K562 (cell line): ENCODE results near the gene ATRIP. TPM values are rescaled to one million over a fixed set of nuclear protein-coding genes. Genes with fewer than 3 reads are reported as not detected.
A peak's percentile ranks its signal among the peaks of the same experiment; 100 is the strongest.

Experiments used
- ATAC-seq: fragments of 200-7000 bp; cut with Tn5 transposase; 3 replicates; pipeline ENCODE4 v1.9.1; 2020; ENCODE audit warnings: moderate library complexity
- BruUV-seq: library from RNA; stranded (reverse); fragments of 400-500 nt; replicated peaks from 2 replicates; lab custom pipeline; 2021; lab: Mats Ljungman, UMichigan
- CTCF ChIA-PET: fragments of 300-600 bp; formaldehyde crosslinking; extraction: SDS; loops from one replicate; lab custom pipeline; 2021; ENCODE audit warnings: low intra/inter-chr PET ratio; lab: Yijun Ruan, JAX
- POLR2A ChIA-PET: fragments of 300-600, 350-650 bp; sonication (Branson Sonifier 250); formaldehyde crosslinking; extraction: SDS; loops from one replicate; lab custom pipeline; 2021; ENCODE audit warnings: antibody characterized with exemption, inconsistent platforms; lab: Yijun Ruan, JAX
- DNase-seq, 4 experiments: peaks; one replicate each; pipeline versions ENCODE4 v3.0.0 to v3.0.0-alpha.2; 2011 to 2018; ENCODE audit warnings: low spot score in 3 of 4, mixed read lengths in 3 of 4; ENCODE audit errors: extremely low read depth in 1 of 4
- FAIRE-seq: peaks from 2 replicates; lab custom pipeline; 2011; peaks lifted over from hg19 to GRCh38; lab: Jason Lieb, UNC
- H2AFZ ChIP-seq: 2 replicates; pipeline ENCODE4 v1.6.0; 2011; ENCODE audit warnings: low read depth, low read length, control low read depth, inconsistent platforms
- H3K27ac ChIP-seq: fragments of 200-600 bp; 3 replicates; pipeline ENCODE4 v1.8.0; 2011; ENCODE audit warnings: low read depth, mild to moderate bottlenecking, control low read depth, inconsistent platforms, low read length, moderate library complexity, mixed read lengths; ENCODE audit errors: extremely low read depth
- H3K27me3 ChIP-seq, 2 experiments: fragments of 300-600 bp in 1 of 2; 2 replicates in 1 of 2; 3 replicates in 1 of 2; pipeline versions ENCODE4 v1.6.0 to v1.8.0; 2011; ENCODE audit warnings: inconsistent platforms in 2 of 2, low read length in 2 of 2, mild to moderate bottlenecking in 1 of 2, mixed read lengths in 1 of 2, moderate library complexity in 1 of 2; ENCODE audit not compliant: control insufficient read depth in 2 of 2, insufficient read depth in 2 of 2
- H3K36me3 ChIP-seq: fragments of 300-600 bp; 3 replicates; pipeline ENCODE4 v1.8.0; 2011; ENCODE audit warnings: mild to moderate bottlenecking, low read length, inconsistent platforms; ENCODE audit not compliant: control insufficient read depth, insufficient read depth
- H3K4me1 ChIP-seq, 2 experiments: fragments of 200-600 bp in 1 of 2; replicated peaks in 1 of 2; 2 replicates in 1 of 2; 3 replicates in 1 of 2; pipeline versions ENCODE4 v1.5.1 to v1.8.0; 2011; ENCODE audit warnings: inconsistent platforms in 2 of 2, low read length in 2 of 2, mild to moderate bottlenecking in 1 of 2, mixed read lengths in 1 of 2, moderate library complexity in 1 of 2; ENCODE audit not compliant: control insufficient read depth in 2 of 2, insufficient read depth in 2 of 2
- H3K4me2 ChIP-seq: 2 replicates; pipeline ENCODE4 v1.6.1; 2011; ENCODE audit warnings: low read length, control low read depth, inconsistent platforms, mixed read lengths; ENCODE audit not compliant: insufficient read depth
- H3K4me3 ChIP-seq: fragments of 200-600 bp; sonication (generic), shearing (Covaris generic); 2 replicates; pipeline ENCODE4 v1.5.1; 2016; ENCODE audit warnings: control low read depth, inconsistent platforms
- H3K79me2 ChIP-seq: fragments of 200-600 bp; 3 replicates; pipeline ENCODE4 v1.8.0; 2011; ENCODE audit warnings: low read length, inconsistent platforms; ENCODE audit not compliant: control insufficient read depth, insufficient read depth
- H3K9ac ChIP-seq, 2 experiments: 2 replicates each; pipeline versions ENCODE4 v1.6.0 to v1.6.1; 2011; ENCODE audit warnings: low read depth in 2 of 2, low read length in 2 of 2, control low read depth in 1 of 2, inconsistent platforms in 1 of 2, mild to moderate bottlenecking in 1 of 2, mixed read lengths in 1 of 2; ENCODE audit not compliant: insufficient read depth in 1 of 2
- H3K9me1 ChIP-seq: one replicate; pipeline ENCODE4 v1.6.0; 2011; ENCODE audit warnings: inconsistent platforms, mild to moderate bottlenecking, low read length, moderate library complexity; ENCODE audit not compliant: control insufficient read depth, insufficient read depth
- H3K9me3 ChIP-seq: replicated peaks from 2 replicates; pipeline ENCODE4 v1.5.1; 2011; ENCODE audit warnings: low read depth, low read length, inconsistent platforms; ENCODE audit not compliant: control insufficient read depth, insufficient read depth
- H4K20me1 ChIP-seq: replicated peaks from 2 replicates; pipeline ENCODE4 v1.6.1; 2011; ENCODE audit warnings: low read length, inconsistent platforms, mixed read lengths; ENCODE audit not compliant: control insufficient read depth, insufficient read depth
- LARP7 ChIP-seq: fragments of 450-650 bp; IDR thresholded peaks from 2 replicates; pipeline ENCODE4 v1.6.1; 2016
- MYNN ChIP-seq, 2 experiments: sonication (generic); formaldehyde crosslinking in 1 of 2; IDR thresholded peaks; 2 replicates each; pipeline versions ENCODE4 v1.5.0 to v1.6.1; 2016 to 2020; ENCODE audit warnings: antibody characterized with exemption in 1 of 2, missing genetic modification reagents in 1 of 2
- NFRKB ChIP-seq: fragments of 450-650 bp; IDR thresholded peaks from 2 replicates; pipeline ENCODE4 v1.6.1; 2016; ENCODE audit warnings: low read depth
- NR2C2 ChIP-seq, 2 experiments: fragments of 200-800 bp in 1 of 2; sonication (Bioruptor generic) in 1 of 2; sonication (generic) in 1 of 2; formaldehyde crosslinking in 1 of 2; IDR thresholded peaks; 2 replicates each; pipeline versions ENCODE4 v1.6.1 to v1.8.0; 2016 to 2022; ENCODE audit warnings: mild to moderate bottlenecking in 1 of 2, missing compliant biosample characterization in 1 of 2, missing genetic modification characterization in 1 of 2, missing genetic modification reagents in 1 of 2
- TBP ChIP-seq: optimal IDR thresholded peaks from 2 replicates; pipeline ENCODE3; 2011; ENCODE audit warnings: low read depth, low read length, improper control_type of control experiment
- ZNF143 ChIP-seq: sonication (generic); formaldehyde crosslinking; IDR thresholded peaks from 2 replicates; pipeline ENCODE4 v1.9.0; 2022; ENCODE audit warnings: mild to moderate bottlenecking, missing genetic modification reagents
- ZNF197 ChIP-seq: fragments of 200-800 bp; sonication (Bioruptor generic); IDR thresholded peaks from 2 replicates; pipeline ENCODE4 v1.6.1; 2016; ENCODE audit warnings: low read depth, missing genetic modification characterization, missing compliant biosample characterization
- ZNF644 ChIP-seq: fragments of 200-800 bp; sonication (Bioruptor generic); IDR thresholded peaks from 2 replicates; pipeline ENCODE4 v1.6.1; 2016; ENCODE audit warnings: low read depth, missing genetic modification characterization, missing compliant biosample characterization
- WGBS: fragments of 100-300 bp; shearing (Covaris generic); methylation state at CpG from one replicate; pipeline ENCODE4 v1.1.6; 2016; ENCODE audit warnings: low coverage, mixed read lengths; ENCODE audit not compliant: insufficient coverage; ENCODE audit errors: missing lambda C conversion rate; 5-methylcytosine and 5-hydroxymethylcytosine counted together
- in situ Hi-C: fragments of 300-500 bp; cut with MboI; formaldehyde crosslinking; loops from 4 replicates; pipeline ENCODE4 v1.15.0; 2018; ENCODE audit warnings: inconsistent platforms, mixed read lengths
- intact Hi-C: fragments of 100-400 bp; cut with micrococcal nuclease; formaldehyde crosslinking; loops from 2 replicates; pipeline ENCODE4 v1.14.2; 2022
- polyA plus RNA-seq, 8 experiments: library from polyadenylated mRNA; depleted of rRNA in 4 of 8; stranded (reverse) in 5 of 8; unstranded in 3 of 8; fragments of >200 nt; fragmentation: Nextera tagmentation in 2 of 8; fragmentation: Illumina TruSeq in 1 of 8; extraction: Ambion mirVana in 2 of 8; extraction: Trizol in 1 of 8; gene quantifications; 2 replicates each; pipeline versions ENCODE4 v1.2.1 to v1.2.3, GENCODE V29; 2011 to 2014; ENCODE audit warnings: inconsistent platforms in 1 of 8, missing spikeins in 1 of 8
- total RNA-seq, 7 experiments: library from RNA; depleted of rRNA in 6 of 7; stranded (reverse); fragments of >200 nt in 6 of 7; fragmentation: Illumina TruSeq in 2 of 7; extraction: Trizol in 2 of 7; gene quantifications; 2 replicates each; pipeline versions ENCODE4 v1.2.1 to v1.2.3, GENCODE V29; 2011 to 2021; ENCODE audit warnings: low replicate concordance in 1 of 7
- TF ChIP-seq, protein P1 (sequence below): fragments of 450-650 bp; IDR thresholded peaks from 2 replicates; pipeline ENCODE4 v1.6.1; 2017; ENCODE audit warnings: mild to moderate bottlenecking, moderate library complexity
- TF ChIP-seq, protein P2 (sequence below): fragments of 200-800 bp; sonication (Bioruptor generic); IDR thresholded peaks from 2 replicates; pipeline ENCODE4 v1.6.1; 2017; ENCODE audit warnings: missing genetic modification characterization, missing compliant biosample characterization

The ATRIP gene
- total and polyA plus RNA-seq, 9 of the 15 experiments (the other 6 are each of a cell fraction or from before 2014, with no cell fraction given) = 1.7 to 15.7 (median 10.5) TPM

DNA sequence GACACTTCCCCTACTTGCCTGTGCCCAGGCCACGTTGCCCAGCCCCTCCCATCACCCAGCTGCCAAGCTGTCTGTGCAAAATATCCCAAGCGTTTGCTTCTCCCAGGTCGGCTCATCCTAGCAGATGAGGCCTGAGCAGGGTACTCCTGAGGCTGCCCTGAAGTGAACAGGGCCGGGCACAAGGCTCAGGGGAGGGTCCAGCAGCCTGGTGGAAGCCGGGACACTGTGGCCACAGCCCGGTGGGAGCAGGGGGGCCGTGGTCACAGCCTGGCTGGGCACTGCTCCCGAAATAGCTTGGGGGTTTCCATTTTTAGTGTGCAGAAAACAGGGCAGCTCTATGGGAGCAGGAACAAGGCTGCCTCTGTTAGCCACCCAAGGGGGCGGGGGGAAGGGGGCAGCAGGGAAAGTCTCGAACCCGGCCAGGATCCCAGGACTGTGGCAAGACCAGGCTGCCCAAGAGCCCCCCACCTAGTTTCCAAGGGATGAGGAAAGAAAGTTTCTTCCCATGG is 20.1 kb upstream of the ATRIP start:
- 54% methylated on average over 8 of the region's 11 CpGs for WGBS
- no peak overlapping the region for H3K27ac ChIP-seq
- H3K9me1 ChIP-seq = no peaks in the 10 kb centered on the region
- no peak overlapping the region for H3K4me2 ChIP-seq
- ATAC-seq (no peak), FAIRE-seq (no peak), DNase-seq (no peak)
- H3K79me2 ChIP-seq = no peaks in the 10 kb centered on the region; the same call in 2 of the 3 replicates
- no peak for TF ChIP-seq ZNF197 (CRISPR knock-in tag)
- no peaks in the 10 kb centered on the region for H3K36me3 ChIP-seq
- intact Hi-C loops (no loop called here), in situ Hi-C loops (no loop called here)
- H3K27me3 ChIP-seq = no peaks in the 10 kb centered on the region
- no TSS peak for BruUV-seq
- H3K4me3 ChIP-seq = no peak overlapping the region
- ChIA-PET CTCF (no interaction called here), POLR2A (interaction anchor here (0.6 kb wide), 2 partner anchors 21 to 34 kb away, joined by 3 to 4 read pairs; no protein-coding TSS in a partner anchor)
- H3K9ac ChIP-seq = peak overlapping the region in 1 of 2 experiments; percentile 68; a peak in 2 of 4 replicates
- H4K20me1 ChIP-seq = no peaks in the 10 kb centered on the region
- H2AFZ ChIP-seq = no peak overlapping the region
- H3K4me1 ChIP-seq = peaks cover 3 to 47% of the 10 kb centered on the region in 2 experiments; a peak in 4 of 5 replicates
- H3K9me3 ChIP-seq = no peaks in the 10 kb centered on the region

- H3K4me1 ChIP-seq = peaks cover 3 to 47% of the 10 kb centered on the region in 2 experiments; a peak in 4 of 5 replicates
- FAIRE-seq (no peak), ATAC-seq (no peak)
- BruUV-seq = no TSS peak
- POLR2A ChIA-PET = interaction anchor here (0.6 kb wide), 1 partner anchor 22 kb away, joined by 3 read pairs; no protein-coding TSS in a partner anchor
- H3K9me1 ChIP-seq = no peaks in the 10 kb centered on the region
- CTCF ChIA-PET = no interaction called here
- H2AFZ ChIP-seq = no peak overlapping the region
- H3K9ac ChIP-seq = no peak overlapping the region
- H3K4me3 ChIP-seq = no peak overlapping the region
- no peaks in the 10 kb centered on the region for H4K20me1 ChIP-seq
- no peaks in the 10 kb centered on the region for H3K9me3 ChIP-seq
- TF ChIP-seq NFRKB (no peak), LARP7 (no peak), ZNF143 (no peak), NR2C2 (CRISPR knock-in tag; IDR thresholded peaks at IDR 0.05) (no peak), NR2C2 (tag; IDR thresholded peaks at IDR 0.05) (no peak), ZNF644 (tag) (no peak), MYNN (IDR thresholded peaks at IDR 0.05) (no peak), MYNN (CRISPR knock-in tag; IDR thresholded peaks at IDR 0.05) (no peak), TBP (no peak)
- TF ChIP-seq, protein P1, sequence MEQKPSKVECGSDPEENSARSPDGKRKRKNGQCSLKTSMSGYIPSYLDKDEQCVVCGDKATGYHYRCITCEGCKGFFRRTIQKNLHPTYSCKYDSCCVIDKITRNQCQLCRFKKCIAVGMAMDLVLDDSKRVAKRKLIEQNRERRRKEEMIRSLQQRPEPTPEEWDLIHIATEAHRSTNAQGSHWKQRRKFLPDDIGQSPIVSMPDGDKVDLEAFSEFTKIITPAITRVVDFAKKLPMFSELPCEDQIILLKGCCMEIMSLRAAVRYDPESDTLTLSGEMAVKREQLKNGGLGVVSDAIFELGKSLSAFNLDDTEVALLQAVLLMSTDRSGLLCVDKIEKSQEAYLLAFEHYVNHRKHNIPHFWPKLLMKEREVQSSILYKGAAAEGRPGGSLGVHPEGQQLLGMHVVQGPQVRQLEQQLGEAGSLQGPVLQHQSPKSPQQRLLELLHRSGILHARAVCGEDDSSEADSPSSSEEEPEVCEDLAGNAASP = no peak
- TF ChIP-seq, protein P2, sequence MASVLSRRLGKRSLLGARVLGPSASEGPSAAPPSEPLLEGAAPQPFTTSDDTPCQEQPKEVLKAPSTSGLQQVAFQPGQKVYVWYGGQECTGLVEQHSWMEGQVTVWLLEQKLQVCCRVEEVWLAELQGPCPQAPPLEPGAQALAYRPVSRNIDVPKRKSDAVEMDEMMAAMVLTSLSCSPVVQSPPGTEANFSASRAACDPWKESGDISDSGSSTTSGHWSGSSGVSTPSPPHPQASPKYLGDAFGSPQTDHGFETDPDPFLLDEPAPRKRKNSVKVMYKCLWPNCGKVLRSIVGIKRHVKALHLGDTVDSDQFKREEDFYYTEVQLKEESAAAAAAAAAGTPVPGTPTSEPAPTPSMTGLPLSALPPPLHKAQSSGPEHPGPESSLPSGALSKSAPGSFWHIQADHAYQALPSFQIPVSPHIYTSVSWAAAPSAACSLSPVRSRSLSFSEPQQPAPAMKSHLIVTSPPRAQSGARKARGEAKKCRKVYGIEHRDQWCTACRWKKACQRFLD (CRISPR knock-in tag) = no peak
- TF ChIP-seq, all 486 proteins: peak for 0
- Histone ChIP-seq H3K4me2 (no peak overlapping the region), H3K27me3 (no peaks in the 10 kb centered on the region), H3K36me3 (peaks cover 5% of the 10 kb centered on the region; the same call in 2 of the 3 replicates), H3K27ac (no peak overlapping the region), H3K79me2 (no peaks in the 10 kb centered on the region; the same call in 2 of the 3 replicates)
- no peak for DNase-seq
- 61% methylated on average over 5 of the region's 8 CpGs for WGBS
- intact Hi-C loops (no loop called here), in situ Hi-C loops (no loop called here)
Observed at GRCh38 chr3:48426944-48427629, 19.4 kb upstream of the ATRIP start.
